NCI-H2171 treated with DMSO at 0.1 percent for 48 hours (cell line): ENCODE measurements around the gene BPI.
"Not testable (repeated sequence)": the region's sequence is repeated elsewhere in the genome, so short reads cannot be mapped to it uniquely, and the experiment has no call there.

ENCODE experiments used
- DNase-seq: peaks from one replicate; lab custom pipeline; 2025; lab: John Stamatoyannopoulos, UW

The BPI gene

GRCh38 chr20:38278131-38278530 lies 25.8 kb upstream of the BPI start:
- peak; percentile 80 for DNase-seq

GRCh38 chr20:38278763-38279162 lies 25.2 kb upstream of the BPI start:
- no peak for DNase-seq

- DNase-seq = not testable (repeated sequence)
These were observed 22.6 kb upstream of the BPI start for GRCh38 chr20:38281176-38281915.

GRCh38 chr20:38283236-38283635 lies 20.7 kb upstream of the BPI start:
- DNase-seq = no peak

- not testable (repeated sequence) for DNase-seq
These were observed 19.8 kb upstream of the BPI start for GRCh38 chr20:38284066-38284650.

- no peak for DNase-seq
These were observed 19.0 kb upstream of the BPI start for GRCh38 chr20:38284893-38285444.

- no peak for DNase-seq
These were observed 17.1 kb upstream of the BPI start for GRCh38 chr20:38286586-38287531.

GRCh38 chr20:38290829-38291814 lies 12.8 kb upstream of the BPI start:
- no peak for DNase-seq

- no peak for DNase-seq
These were observed 12.0 kb upstream of the BPI start for GRCh38 chr20:38291966-38292365.

- no peak for DNase-seq
These were observed 10.4 kb upstream of the BPI start for GRCh38 chr20:38293491-38294065.

- no peak for DNase-seq
These were observed 9.8 kb upstream of the BPI start for GRCh38 chr20:38294076-38294591.

GRCh38 chr20:38295811-38296210 lies 8.1 kb upstream of the BPI start:
- DNase-seq = no peak

GRCh38 chr20:38296433-38296832 lies 7.5 kb upstream of the BPI start:
- DNase-seq = no peak

GRCh38 chr20:38297916-38298674 lies 5.9 kb upstream of the BPI start:
- no peak for DNase-seq

- DNase-seq = no peak
These were observed 5.1 kb upstream of the BPI start for GRCh38 chr20:38298768-38299288.

GRCh38 chr20:38299963-38300362 lies 4.0 kb upstream of the BPI start:
- no peak for DNase-seq

- no peak for DNase-seq
These were observed 3.5 kb upstream of the BPI start for GRCh38 chr20:38300438-38300837.

GRCh38 chr20:38301309-38301708 lies 2.6 kb upstream of the BPI start:
- no peak for DNase-seq

GRCh38 chr20:38302786-38303185 lies 1.2 kb upstream of the BPI start:
- no peak for DNase-seq
